ENCODE measurements around the gene LAMA2. TPM values are rescaled to one million over a fixed set of nuclear protein-coding genes. Genes with fewer than 3 reads are reported as not detected.

The LAMA2 gene
- total RNA-seq, 4 donors from 2014 or later, result 115 to 153 (median 134) TPM

GRCh38 chr6:129108337-129108736 is 225.4 kb downstream of the LAMA2 start:
- intact Hi-C loops (cut with DNase I), result no loop called here
- H3K4me1 ChIP-seq, result peaks cover 0 to 42% (median 0%) of the 10 kb centered on the region in 4 donors
- no peak for DNase-seq (ENCODE audit: extremely low spot score)
- 0% methylated on average over 1 of the region's 1 CpG for WGBS
- TF ChIP-seq POLR2AphosphoS5 (IDR thresholded peaks at IDR 0.05) (no peak), POLR2A (IDR thresholded peaks at IDR 0.05; ENCODE audit: low read depth) (no peak), CTCF (IDR thresholded peaks at IDR 0.05) (no peak), EP300 (IDR thresholded peaks at IDR 0.05) (no peak)
- no peak overlapping the region for H3K4me3 ChIP-seq
- H3K36me3 ChIP-seq, result no peaks in the 10 kb centered on the region
- H3K27ac ChIP-seq (replicated peaks in 1 of 4), result no peak overlapping the region
- H3K27me3 ChIP-seq, result no peaks in the 10 kb centered on the region
- H3K9me3 ChIP-seq, result no peaks in the 10 kb centered on the region

- Histone ChIP-seq H3K4me3 (no peak overlapping the region), H3K9me3 (no peaks in the 10 kb centered on the region), H3K4me1 (peaks cover 0 to 38% (median 0%) of the 10 kb centered on the region in 4 donors), H3K27ac (replicated peaks in 1 of 4) (no peak overlapping the region), H3K36me3 (no peaks in the 10 kb centered on the region), H3K27me3 (no peaks in the 10 kb centered on the region)
- intact Hi-C loops (cut with DNase I), result no loop called here
- DNase-seq (ENCODE audit: extremely low spot score), result no peak
- TF ChIP-seq CTCF (IDR thresholded peaks at IDR 0.05), result no peak
- TF ChIP-seq EP300 (IDR thresholded peaks at IDR 0.05), result no peak
- no peak for TF ChIP-seq POLR2AphosphoS5 (IDR thresholded peaks at IDR 0.05)
- no peak for TF ChIP-seq POLR2A (IDR thresholded peaks at IDR 0.05; ENCODE audit: low read depth)
- 63% methylated on average over 1 of the region's 1 CpG for WGBS
Observed at GRCh38 chr6:129110690-129111343, 227.9 kb downstream of the LAMA2 start.

- TF ChIP-seq POLR2A (IDR thresholded peaks at IDR 0.05; ENCODE audit: low read depth) (no peak), POLR2AphosphoS5 (IDR thresholded peaks at IDR 0.05) (no peak), CTCF (IDR thresholded peaks at IDR 0.05) (no peak), EP300 (IDR thresholded peaks at IDR 0.05) (no peak)
- intact Hi-C loops (cut with DNase I), result no loop called here
- 74% methylated on average over 1 of the region's 1 CpG for WGBS
- Histone ChIP-seq H3K4me3 (no peak overlapping the region), H3K36me3 (no peaks in the 10 kb centered on the region), H3K27ac (replicated peaks in 1 of 4) (no peak overlapping the region), H3K9me3 (no peaks in the 10 kb centered on the region), H3K27me3 (no peaks in the 10 kb centered on the region), H3K4me1 (peaks cover 0 to 37% (median 0%) of the 10 kb centered on the region in 4 donors)
- DNase-seq (ENCODE audit: extremely low spot score), result no peak
Observed at GRCh38 chr6:129111346-129111745, 228.4 kb downstream of the LAMA2 start.

- H3K4me1 ChIP-seq, result peaks cover 0 to 37% (median 0%) of the 10 kb centered on the region in 4 donors
Observed at GRCh38 chr6:129111853-129112252, 228.9 kb downstream of the LAMA2 start.

More at GRCh38 chr6:129111853-129112252, 228.9 kb downstream of the LAMA2 start:
- Histone ChIP-seq H3K9me3 (no peaks in the 10 kb centered on the region), H3K4me3 (no peak overlapping the region), H3K27me3 (no peaks in the 10 kb centered on the region), H3K27ac (replicated peaks in 1 of 4) (no peak overlapping the region), H3K36me3 (no peaks in the 10 kb centered on the region)
- no peak for DNase-seq (ENCODE audit: extremely low spot score)
- no peak for TF ChIP-seq EP300 (IDR thresholded peaks at IDR 0.05)
- TF ChIP-seq CTCF (IDR thresholded peaks at IDR 0.05), result no peak
- no peak for TF ChIP-seq POLR2A (IDR thresholded peaks at IDR 0.05; ENCODE audit: low read depth)
- no peak for TF ChIP-seq POLR2AphosphoS5 (IDR thresholded peaks at IDR 0.05)
- 96% methylated on average over 1 of the region's 1 CpG for WGBS
- intact Hi-C loops (cut with DNase I), result no loop called here
